Mesenchymal stem cell (in vitro differentiated cells and primary cell): ENCODE results near the gene SYF2.
"Not testable (repeated sequence)": the region's sequence is repeated elsewhere in the genome, so short reads cannot be mapped to it uniquely, and the experiment has no call there.

Experiments used
- DNase-seq: peaks from one replicate; pipeline ENCODE4 v3.0.0-alpha.2; 2013
- H2AFZ ChIP-seq: one replicate; pipeline ENCODE4 v1.6.1; 2013; ENCODE audit warnings: low read depth, mild to moderate bottlenecking, control low read depth, inconsistent platforms, low read length, moderate library complexity
- H2AK5ac ChIP-seq: 2 replicates; pipeline ENCODE4 v1.6.1; 2013; ENCODE audit warnings: low read length, moderate library complexity, mild to moderate bottlenecking, inconsistent platforms; ENCODE audit not compliant: severe bottlenecking
- H2BK120ac ChIP-seq: one replicate; pipeline ENCODE4 v1.6.1; 2013; ENCODE audit warnings: low read depth, mild to moderate bottlenecking, inconsistent platforms, low read length, moderate library complexity
- H2BK12ac ChIP-seq, 2 experiments: one replicate each; pipeline ENCODE4 v1.6.1; 2013; ENCODE audit warnings: inconsistent platforms in 2 of 2, low read length in 2 of 2, mild to moderate bottlenecking in 2 of 2, moderate library complexity in 2 of 2, control low read depth in 1 of 2
- H2BK15ac ChIP-seq: one replicate; pipeline ENCODE4 v1.6.1; 2013; ENCODE audit warnings: mild to moderate bottlenecking, low read depth, inconsistent platforms; ENCODE audit not compliant: poor library complexity, severe bottlenecking
- H2BK5ac ChIP-seq: 2 replicates; pipeline ENCODE4 v1.6.1; 2013; ENCODE audit warnings: low read depth, mild to moderate bottlenecking, low read length, control low read depth, inconsistent platforms; ENCODE audit not compliant: poor library complexity, severe bottlenecking
- H3K14ac ChIP-seq, 2 experiments: one replicate each; pipeline ENCODE4 v1.6.1; 2013; ENCODE audit warnings: inconsistent platforms in 2 of 2, low read length in 2 of 2, control low read depth in 1 of 2, mild to moderate bottlenecking in 1 of 2, moderate library complexity in 1 of 2
- H3K18ac ChIP-seq, 2 experiments: one replicate each; pipeline ENCODE4 v1.6.1; 2013; ENCODE audit warnings: inconsistent platforms in 2 of 2, low read length in 2 of 2, control low read depth in 1 of 2, low read depth in 1 of 2, mild to moderate bottlenecking in 1 of 2
- H3K23ac ChIP-seq, 2 experiments: one replicate each; pipeline ENCODE4 v1.6.1; 2013; ENCODE audit warnings: inconsistent platforms in 2 of 2, low read length in 2 of 2, mild to moderate bottlenecking in 2 of 2, moderate library complexity in 2 of 2, control low read depth in 1 of 2
- H3K27ac ChIP-seq: 2 replicates; pipeline ENCODE4 v1.5.1; 2013; ENCODE audit warnings: mild to moderate bottlenecking, moderate library complexity, low read length, control low read depth, inconsistent platforms; ENCODE audit not compliant: poor library complexity, severe bottlenecking
- H3K27me3 ChIP-seq, 2 experiments: 2 replicates each; pipeline versions ENCODE4 v1.6.1 to v1.7.0; 2013; ENCODE audit warnings: low read length in 2 of 2, mild to moderate bottlenecking in 2 of 2, moderate library complexity in 2 of 2, control low read depth in 1 of 2, inconsistent platforms in 1 of 2; ENCODE audit not compliant: control insufficient read depth in 1 of 2, insufficient read depth in 1 of 2
- H3K36me3 ChIP-seq, 2 experiments: 2 replicates each; pipeline versions ENCODE4 v1.6.1 to v1.7.0; 2013; ENCODE audit warnings: low read length in 2 of 2, control low read depth in 1 of 2, inconsistent platforms in 1 of 2, low read depth in 1 of 2, mild to moderate bottlenecking in 1 of 2; ENCODE audit not compliant: insufficient read depth in 2 of 2, control insufficient read depth in 1 of 2
- H3K4ac ChIP-seq, 2 experiments: one replicate each; pipeline ENCODE4 v1.6.1; 2013; ENCODE audit warnings: inconsistent platforms in 2 of 2, low read length in 2 of 2, mild to moderate bottlenecking in 2 of 2, moderate library complexity in 2 of 2, control low read depth in 1 of 2, low read depth in 1 of 2
- H3K4me1 ChIP-seq: 2 replicates; pipeline ENCODE4 v1.6.1; 2013; ENCODE audit warnings: low read depth, low read length, control low read depth; ENCODE audit not compliant: control insufficient read depth, insufficient read depth
- H3K4me2 ChIP-seq: 2 replicates; pipeline ENCODE4 v1.6.1; 2013; ENCODE audit warnings: low read length, mild to moderate bottlenecking, inconsistent platforms; ENCODE audit not compliant: poor library complexity, severe bottlenecking
- H3K4me3 ChIP-seq, 2 experiments: 2 replicates each; pipeline versions ENCODE4 v1.5.1 to v1.7.0; 2013; ENCODE audit warnings: low read length in 2 of 2, mild to moderate bottlenecking in 2 of 2, control low read depth in 1 of 2, low read depth in 1 of 2; ENCODE audit not compliant: insufficient read depth in 1 of 2
- H3K79me1 ChIP-seq: replicated peaks from 2 replicates; pipeline ENCODE4 v1.6.1; 2013; ENCODE audit warnings: mild to moderate bottlenecking, control low read depth, low read length, inconsistent platforms; ENCODE audit not compliant: poor library complexity, severe bottlenecking
- H3K9ac ChIP-seq: 2 replicates; pipeline ENCODE4 v1.7.0; 2013; ENCODE audit warnings: mild to moderate bottlenecking, low read length, moderate library complexity
- H3K9me3 ChIP-seq: 2 replicates; pipeline ENCODE4 v1.7.0; 2013; ENCODE audit warnings: mild to moderate bottlenecking, low read length; ENCODE audit not compliant: control insufficient read depth
- H4K8ac ChIP-seq: one replicate; pipeline ENCODE4 v1.6.1; 2013; ENCODE audit warnings: inconsistent platforms, mild to moderate bottlenecking, low read length, moderate library complexity
- H4K91ac ChIP-seq: one replicate; pipeline ENCODE4 v1.6.1; 2013; ENCODE audit warnings: mild to moderate bottlenecking, low read length, inconsistent platforms
- WGBS: methylation state at CpG from one replicate; pipeline ENCODE4 v1.1.7; 2013; ENCODE audit warnings: mixed read lengths; 5-methylcytosine and 5-hydroxymethylcytosine counted together

Gene SYF2

DNA sequence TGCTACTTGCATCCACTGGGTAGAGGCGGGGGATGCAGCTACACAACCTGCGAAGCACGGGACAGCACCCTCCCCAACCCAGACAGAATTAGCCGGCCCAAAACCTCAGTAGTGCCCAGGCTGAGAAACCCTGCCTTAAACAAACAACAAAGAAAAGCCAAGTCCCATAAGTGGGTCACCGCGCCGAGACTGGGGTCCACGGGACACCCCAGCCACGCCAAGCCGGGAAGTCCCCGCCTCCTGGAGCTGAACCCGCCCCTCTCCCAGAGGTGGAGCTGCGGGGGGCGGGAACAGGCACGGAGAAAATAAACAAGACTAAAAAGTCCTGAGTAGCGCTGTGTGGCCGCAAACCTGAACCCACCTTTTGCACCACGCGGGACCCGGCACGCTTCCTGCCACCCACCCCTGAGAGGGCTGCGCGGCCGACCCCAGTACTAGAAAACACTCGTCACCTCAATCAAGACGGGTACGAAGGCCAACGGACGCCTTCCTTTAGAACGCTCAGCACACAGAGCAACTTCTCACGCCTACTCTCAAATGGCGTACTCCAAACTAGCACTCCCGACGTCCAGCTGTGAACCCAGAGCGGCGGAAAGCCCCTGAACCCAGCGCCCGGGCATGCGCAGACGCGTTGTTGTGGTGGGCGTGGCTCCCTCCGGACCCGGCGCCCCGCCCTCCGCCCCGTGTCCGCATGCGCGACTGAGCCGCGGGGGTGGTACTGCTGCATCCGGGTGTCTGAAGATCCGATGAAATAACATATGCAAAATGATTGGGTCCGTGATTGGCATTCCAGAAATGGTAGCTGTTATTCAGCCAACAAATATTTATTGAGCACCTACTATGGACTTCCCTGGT lies 35.2 kb upstream of the SYF2 start:
- Histone ChIP-seq H3K27ac (peak overlapping the region; percentile 92), H2BK5ac (peak overlapping the region; percentile 79), H3K14ac (peak overlapping the region in 1 of 2 experiments; percentile 93), H3K4me2 (peak overlapping the region; percentile 53), H2AFZ (peak overlapping the region; percentile 77), H3K18ac (peak overlapping the region; percentile 70 to 94), H4K8ac (peak overlapping the region; percentile 85), H3K4me3 (peak overlapping the region in 1 of 2 experiments; percentile 74), H3K4ac (peak overlapping the region in 1 of 2 experiments; percentile 61), H2BK15ac (peak overlapping the region; percentile 28), H3K9ac (peak overlapping the region; percentile 57)
- H3K9me3 ChIP-seq, H3K36me3 ChIP-seq, H2BK12ac ChIP-seq, H3K23ac ChIP-seq, H2BK120ac ChIP-seq, H3K79me1 ChIP-seq, H2AK5ac ChIP-seq, H3K4me1 ChIP-seq, H3K27me3 ChIP-seq, H4K91ac ChIP-seq: not testable (repeated sequence)
- peak; percentile 84 for DNase-seq
- 0% methylated on average over 5 of the region's 56 CpGs for WGBS

DNA sequence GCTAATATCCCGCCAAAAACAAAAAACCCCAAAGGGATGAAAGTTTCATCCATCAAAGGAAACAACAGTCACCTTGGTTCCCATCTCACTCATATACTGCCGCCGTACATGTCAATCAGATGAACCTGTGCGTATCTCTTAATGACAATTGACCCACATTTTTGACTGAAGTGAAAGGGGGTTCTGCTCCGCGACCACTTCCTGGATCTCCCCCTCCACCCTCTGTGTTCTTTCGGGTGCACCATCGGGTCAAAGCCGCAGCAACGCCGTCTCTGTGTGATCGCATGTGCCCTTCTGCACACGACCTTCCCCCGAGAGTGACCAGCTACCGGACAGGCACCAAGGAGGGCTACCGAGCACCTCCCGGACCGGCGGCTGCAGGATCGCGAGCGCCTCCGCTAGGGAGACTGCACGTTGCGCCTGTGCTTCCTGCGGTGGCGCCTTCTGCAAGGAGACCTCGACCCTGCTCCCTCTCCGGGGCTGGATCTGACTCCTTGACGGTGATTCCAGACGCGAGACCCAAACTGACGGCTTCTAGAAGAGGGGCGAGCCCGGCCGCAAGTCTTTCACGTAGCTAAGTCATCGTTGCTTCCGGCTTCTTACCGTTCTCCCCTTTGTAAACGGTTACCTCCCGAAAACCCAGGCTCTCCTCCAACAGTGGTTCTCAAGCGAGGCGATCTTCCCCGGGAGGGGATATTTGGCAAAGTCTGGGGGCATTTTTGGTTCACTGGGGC lies 34.4 kb upstream of the SYF2 start:
- not testable (repeated sequence) for H3K9me3 ChIP-seq, H3K79me1 ChIP-seq, H3K27me3 ChIP-seq, H4K91ac ChIP-seq, H2BK5ac ChIP-seq, H2BK120ac ChIP-seq, H3K14ac ChIP-seq, H3K4me1 ChIP-seq, H2AK5ac ChIP-seq, H3K36me3 ChIP-seq, H2AFZ ChIP-seq, H2BK12ac ChIP-seq, H3K27ac ChIP-seq, H2BK15ac ChIP-seq, H4K8ac ChIP-seq, H3K23ac ChIP-seq, DNase-seq, H3K4ac ChIP-seq
- under 1% methylated on average over 10 of the region's 45 CpGs for WGBS
- peak overlapping the region in 1 of 2 experiments; percentile 48 for H3K18ac ChIP-seq
- peak overlapping the region; percentile 66 for H3K9ac ChIP-seq
- peak overlapping the region; percentile 54 to 55 for H3K4me3 ChIP-seq
- H3K4me2 ChIP-seq: peak overlapping the region; percentile 87

DNA sequence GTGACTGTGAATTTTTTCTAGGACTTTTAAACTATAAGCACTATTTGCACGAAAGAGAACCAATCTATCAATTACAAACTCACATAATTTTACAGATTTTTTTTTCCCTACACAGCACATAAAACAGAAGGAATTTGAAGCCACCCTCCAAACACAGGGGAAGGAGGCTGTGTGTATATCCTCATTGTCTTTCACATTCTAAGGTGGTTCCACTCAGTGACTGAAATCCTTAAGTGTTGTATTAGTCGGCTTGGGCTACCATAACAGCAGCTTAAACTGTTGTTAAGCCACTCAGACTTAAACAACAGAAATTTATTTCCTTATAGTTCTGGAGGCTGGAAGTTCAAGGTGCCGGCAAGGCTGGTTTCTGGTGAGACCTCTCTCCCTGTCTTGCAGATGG lies 28.0 kb upstream of the SYF2 start:
- H3K27me3 ChIP-seq: not testable (repeated sequence)
- 92% methylated on average over 3 of the region's 3 CpGs for WGBS

DNA sequence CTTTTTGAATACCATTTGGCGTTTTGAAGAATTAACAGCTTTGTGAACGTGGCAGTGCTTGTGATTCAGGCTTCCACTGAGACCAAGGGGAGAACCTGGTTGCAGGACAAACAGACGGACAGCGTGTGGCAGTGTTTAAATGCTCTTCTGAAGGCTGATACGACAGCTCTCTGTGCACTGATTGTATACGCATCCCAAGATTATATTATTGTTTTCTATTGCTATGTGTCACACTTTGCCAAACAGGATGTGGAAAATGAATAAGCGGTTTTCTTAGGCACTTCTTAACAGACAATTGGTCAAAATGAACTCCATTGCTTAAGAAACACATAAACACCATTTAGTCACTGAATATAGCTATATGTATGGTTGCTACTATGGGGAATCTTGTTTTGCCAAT lies 27.5 kb upstream of the SYF2 start:
- H2BK15ac ChIP-seq, H2BK5ac ChIP-seq: not testable (repeated sequence)
- no CpG with 5 or more reads among the region's 7 CpGs for WGBS

More for the DNA sequence above, 28.0 kb upstream of the SYF2 start:
- H3K18ac ChIP-seq, H2AK5ac ChIP-seq, H3K23ac ChIP-seq, H2AFZ ChIP-seq, H3K36me3 ChIP-seq, H3K4me2 ChIP-seq, H3K9me3 ChIP-seq, H3K27ac ChIP-seq, DNase-seq, H2BK5ac ChIP-seq, H2BK12ac ChIP-seq, H3K4ac ChIP-seq, H3K4me3 ChIP-seq, H2BK15ac ChIP-seq, H3K14ac ChIP-seq, H4K91ac ChIP-seq, H2BK120ac ChIP-seq, H4K8ac ChIP-seq, H3K4me1 ChIP-seq: not testable (repeated sequence)
- H3K9ac ChIP-seq: peak overlapping the region; percentile 44
- H3K79me1 ChIP-seq: peaks cover 12% of the 10 kb centered on the region

More for the DNA sequence above, 27.5 kb upstream of the SYF2 start:
- not testable (repeated sequence) for H3K27me3 ChIP-seq, H3K4me2 ChIP-seq, H3K23ac ChIP-seq, H2AFZ ChIP-seq, H3K14ac ChIP-seq, H3K18ac ChIP-seq, H2BK120ac ChIP-seq, H3K4me3 ChIP-seq, H2AK5ac ChIP-seq, H4K91ac ChIP-seq, H3K27ac ChIP-seq, H2BK12ac ChIP-seq, H3K36me3 ChIP-seq, H3K9me3 ChIP-seq, H3K4ac ChIP-seq, H4K8ac ChIP-seq, H3K4me1 ChIP-seq
- Histone ChIP-seq H3K79me1 (peaks cover 13% of the 10 kb centered on the region), H3K9ac (peak overlapping the region; percentile 44)
- peak; percentile 57 for DNase-seq
